Stimulated activated CD8-positive, alpha-beta memory T cell treated with anti-CD3 and anti-CD28 coated beads, Interleukin-15, amount 100 ng/mL, for 24 hours (primary cell): ENCODE results near the gene CENPE.
A peak's percentile ranks its signal among the peaks of the same experiment; 100 is the strongest.

ENCODE experiments used
- DNase-seq: peaks from one replicate; pipeline ENCODE4 v3.0.0-alpha.2; 2020; ENCODE audit warnings: low read depth

The CENPE gene

DNA sequence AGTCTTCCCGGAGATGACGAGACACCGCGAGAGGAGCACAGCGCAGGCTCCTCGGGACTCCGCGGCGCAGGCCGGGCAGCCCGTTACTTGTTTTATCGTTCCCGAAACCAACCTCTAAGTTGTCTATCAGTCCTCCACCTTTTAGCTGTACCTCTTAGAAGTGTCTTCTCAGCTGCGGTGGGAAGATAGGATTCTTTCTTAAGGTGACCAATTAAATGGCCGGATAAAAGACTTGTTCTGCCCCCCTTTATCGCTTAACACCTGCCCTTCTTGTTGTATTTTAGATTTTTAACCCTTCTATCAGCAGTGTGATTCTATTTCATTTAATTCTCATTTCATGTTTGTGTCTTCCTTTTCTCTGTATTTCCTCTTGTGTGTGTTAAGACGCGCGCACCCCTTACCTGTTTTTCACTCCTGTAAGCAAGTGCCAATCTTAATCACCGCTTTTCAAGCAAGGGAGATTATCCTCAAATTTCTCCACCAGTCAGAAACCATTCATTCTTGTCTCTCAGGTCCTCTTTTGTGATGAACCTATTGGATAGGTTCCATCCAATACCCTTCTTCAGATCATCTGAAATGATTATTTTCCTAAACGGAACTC, 121.3 kb downstream of the CENPE start, which contains the start of gene SLC9B2:
Gene SLC9B2 (minus strand): TSS at position 15 of the 601 bp plus-strand sequence. CDS start 9,211 bp downstream, outside the sequence.
- no peak for DNase-seq

DNA sequence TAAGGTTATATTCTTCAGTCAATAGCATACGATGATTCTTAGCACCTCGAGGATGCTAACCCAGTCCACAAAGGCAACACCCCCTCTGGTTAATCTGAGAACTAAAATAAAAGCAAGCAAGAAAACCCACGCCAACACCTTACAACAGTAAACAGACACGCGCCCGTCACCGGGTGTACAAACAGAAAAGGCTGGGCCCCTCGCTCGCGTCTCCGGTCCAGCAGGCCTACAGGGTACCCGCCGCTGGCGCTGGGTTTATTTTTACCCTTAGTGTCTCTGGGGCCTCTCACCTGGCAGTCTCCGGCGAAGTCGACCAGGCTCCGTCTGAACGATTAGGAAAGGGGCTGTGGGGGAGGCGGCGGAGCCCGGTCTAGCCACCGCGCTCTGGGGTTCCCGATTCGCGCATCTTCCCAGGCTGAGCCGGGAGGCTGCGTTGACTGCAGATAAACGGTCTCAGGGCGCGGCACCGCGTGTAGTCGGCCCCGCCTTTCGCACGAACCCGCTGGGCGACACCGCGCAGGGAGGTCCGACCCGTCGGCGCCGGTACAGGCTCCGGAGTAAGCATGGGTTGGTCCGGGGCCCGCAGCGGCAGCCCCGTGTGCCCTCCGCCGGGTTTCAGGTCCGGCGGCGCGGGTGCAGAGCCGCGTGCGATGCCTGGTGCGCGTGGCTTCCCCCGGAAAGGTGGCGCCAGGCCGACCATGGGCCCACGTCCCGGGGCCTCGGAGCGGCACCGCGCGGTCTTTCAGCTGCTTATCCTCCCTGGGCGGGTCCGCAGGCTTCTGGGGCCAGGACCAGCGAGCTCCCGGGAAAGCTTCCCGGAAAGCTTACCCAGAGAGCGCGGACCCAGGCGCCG, 122.0 kb downstream of the CENPE start:
- DNase-seq: peak; percentile 39

DNA sequence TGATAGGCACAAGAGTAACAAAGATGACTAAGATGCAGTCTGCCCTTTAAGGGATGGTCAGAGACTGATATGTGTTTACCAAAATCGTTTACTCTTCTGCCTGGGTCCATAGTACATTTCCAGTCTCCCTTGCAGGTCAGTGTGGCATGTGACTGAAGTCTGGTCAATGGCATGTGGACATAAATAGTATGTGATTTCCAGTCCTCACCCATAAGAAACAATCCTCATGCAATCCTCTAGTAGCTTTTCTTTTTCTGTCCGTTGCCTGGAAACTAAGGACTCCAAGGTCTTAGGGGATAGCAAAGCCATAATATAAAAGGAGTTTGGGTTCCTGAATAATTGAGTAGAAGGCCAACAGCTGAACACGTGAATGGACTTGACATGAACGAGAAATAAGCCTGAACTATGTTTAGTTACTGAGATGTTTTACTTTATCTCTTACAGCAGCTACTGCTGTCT, 122.7 kb downstream of the CENPE start:
- DNase-seq: no peak

DNA sequence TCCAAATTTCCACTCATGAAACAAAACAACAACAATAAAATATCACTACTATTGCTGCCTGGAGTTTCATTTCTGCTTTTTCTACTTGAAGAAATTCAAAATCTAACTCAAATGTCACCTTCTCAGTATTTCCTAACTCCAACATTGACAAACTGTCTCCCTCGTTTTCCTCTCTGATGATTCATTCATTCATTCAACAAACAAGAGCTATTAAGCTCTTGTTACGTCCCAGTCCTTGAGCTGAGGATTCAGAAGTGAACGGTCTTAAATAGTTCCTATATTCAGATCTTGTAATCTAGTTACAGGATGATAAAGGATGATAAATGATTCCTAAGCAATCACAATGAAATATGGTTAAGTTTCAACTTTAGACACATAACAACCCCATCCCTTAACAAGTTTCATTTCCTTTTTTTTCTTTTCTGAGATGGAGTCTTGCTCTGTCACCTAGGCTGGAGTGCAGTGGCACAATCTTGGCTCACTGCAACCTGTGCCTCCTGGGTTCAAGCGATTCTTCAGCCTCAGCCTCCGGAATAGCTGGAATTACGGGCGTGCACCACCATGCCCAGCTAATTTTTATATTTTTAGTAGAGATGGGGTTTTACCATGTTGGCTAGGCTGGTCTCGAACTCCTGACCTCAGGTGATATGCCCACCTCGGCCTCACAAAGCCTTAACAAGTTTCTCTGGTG, 123.3 kb downstream of the CENPE start:
- no peak for DNase-seq

DNA sequence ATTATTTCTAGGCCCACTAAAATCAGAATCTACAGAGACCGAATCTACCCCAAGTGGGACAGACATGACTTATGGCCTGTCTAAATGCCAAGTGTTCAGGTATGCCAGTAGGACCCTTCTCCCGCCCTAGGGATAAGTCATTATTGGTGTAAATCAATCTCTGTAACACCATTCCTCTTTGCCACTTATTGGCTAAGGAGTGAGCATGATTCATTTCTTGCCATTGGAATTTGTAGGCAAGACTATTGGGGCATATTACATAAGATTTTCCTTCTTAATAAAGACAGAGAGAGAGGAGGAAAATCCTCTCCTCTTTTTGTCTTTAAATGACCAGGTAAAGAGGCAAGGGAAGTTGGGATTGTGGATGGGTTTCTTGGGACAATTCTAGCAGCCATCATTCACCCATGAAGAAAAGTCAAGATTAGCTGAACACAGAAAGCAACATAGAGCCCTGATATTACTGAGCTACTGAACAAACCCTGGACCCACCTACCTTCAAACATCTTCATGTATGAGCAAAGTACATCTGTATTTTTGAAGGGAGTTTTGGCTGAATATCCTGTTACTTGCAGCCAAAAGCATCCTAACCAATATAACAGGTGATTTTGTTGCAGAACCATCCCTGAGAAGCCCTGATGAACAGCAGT, 124.2 kb downstream of the CENPE start:
- DNase-seq: no peak

- DNase-seq: no peak
These were observed 130.1 kb downstream of the CENPE start for GRCh38 chr4:103067841-103068547.

GRCh38 chr4:103060453-103061148, 137.5 kb downstream of the CENPE start:
- DNase-seq: no peak
